HK-2 (cell line): ENCODE results near the gene NR5A1.

Source experiments
- DNase-seq: peaks from one replicate; pipeline ENCODE4 v3.0.0-alpha.2; 2018; ENCODE audit not compliant: unreplicated experiment

The NR5A1 gene

GRCh38 chr9:124498499-124499146 is 8.6 kb downstream of the NR5A1 start:
- no peak for DNase-seq

GRCh38 chr9:124498040-124498439 is 9.2 kb downstream of the NR5A1 start:
- no peak for DNase-seq

- no peak for DNase-seq
These were observed 9.8 kb downstream of the NR5A1 start for GRCh38 chr9:124497441-124497840.

- DNase-seq: no peak
These were observed 10.7 kb downstream of the NR5A1 start for GRCh38 chr9:124496463-124496862.

GRCh38 chr9:124496075-124496449 is 11.1 kb downstream of the NR5A1 start:
- no peak for DNase-seq

GRCh38 chr9:124495126-124496074 is 11.8 kb downstream of the NR5A1 start:
- DNase-seq: no peak

- no peak for DNase-seq
These were observed 13.3 kb downstream of the NR5A1 start for GRCh38 chr9:124493794-124494479.

GRCh38 chr9:124493218-124493617 is 14.0 kb downstream of the NR5A1 start:
- DNase-seq: no peak

GRCh38 chr9:124492818-124493217 is 14.4 kb downstream of the NR5A1 start:
- no peak for DNase-seq

- DNase-seq: no peak
These were observed 15.9 kb downstream of the NR5A1 start for GRCh38 chr9:124491049-124491975.

- no peak for DNase-seq
These were observed 17.2 kb downstream of the NR5A1 start for GRCh38 chr9:124490004-124490403.

- no peak for DNase-seq
These were observed 18.0 kb downstream of the NR5A1 start for GRCh38 chr9:124489222-124489621.

GRCh38 chr9:124488641-124489210 is 18.5 kb downstream of the NR5A1 start:
- no peak for DNase-seq

GRCh38 chr9:124487260-124488182 is 19.7 kb downstream of the NR5A1 start:
- DNase-seq: no peak

GRCh38 chr9:124486778-124487259 is 20.4 kb downstream of the NR5A1 start:
- no peak for DNase-seq

GRCh38 chr9:124485936-124486335 is 21.3 kb downstream of the NR5A1 start:
- DNase-seq: no peak

GRCh38 chr9:124485201-124485600 is 22.0 kb downstream of the NR5A1 start:
- DNase-seq: no peak

GRCh38 chr9:124483481-124483880 is 23.7 kb downstream of the NR5A1 start:
- DNase-seq: no peak

GRCh38 chr9:124482431-124483031 is 24.7 kb downstream of the NR5A1 start:
- no peak for DNase-seq
